Measurements from ENCODE around the gene SUMF2. TPM values are rescaled to one million over a fixed set of nuclear protein-coding genes. Genes with fewer than 3 reads are reported as not detected.
"Not testable (repeated sequence)": the region's sequence is repeated elsewhere in the genome, so short reads cannot be mapped to it uniquely, and the experiment has no call there.

Gene SUMF2
- total RNA-seq, 4 donors from 2014 or later = 50.3 to 88.1 (median 69.9) TPM

DNA sequence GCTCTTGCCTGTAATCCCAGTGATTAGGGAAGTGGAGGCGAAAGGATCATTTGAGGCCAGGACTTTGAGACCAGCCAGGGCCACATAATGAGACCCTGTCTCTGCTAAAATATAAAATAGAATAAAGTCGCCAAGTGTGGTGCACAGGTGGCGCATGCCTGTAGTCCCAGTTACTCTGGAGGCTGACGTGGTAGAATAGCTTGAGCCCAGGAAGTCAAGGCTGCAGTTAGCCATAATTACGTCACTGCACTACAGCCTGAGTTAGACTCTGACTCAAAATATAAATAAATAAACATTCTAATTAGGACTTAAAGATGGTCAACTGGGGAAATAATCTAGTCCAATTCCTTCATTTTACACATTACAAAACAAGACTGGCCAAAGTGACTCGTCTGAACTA, 41.4 kb downstream of the SUMF2 start:
- Histone ChIP-seq H3K27ac (peak overlapping the region; percentile 91 to 97 (median 95)), H3K9me3 (no peaks in the 10 kb centered on the region), H3K36me3 (peaks cover 25 to 40% (median 37%) of the 10 kb centered on the region in 3 donors), H3K4me1 (peaks cover 11 to 30% (median 11%) of the 10 kb centered on the region in 3 donors), H3K4me3 (peak overlapping the region; percentile 64 to 94 (median 84)), H3K27me3 (no peaks in the 10 kb centered on the region)
- 8 to 10% methylated on average over 6 of the region's 6 CpGs for WGBS, 2 donors
- intact Hi-C loops (cut with DNase I) = no loop called here
- no peak for TF ChIP-seq POLR2A (IDR thresholded peaks at IDR 0.05)
- TF ChIP-seq, protein P1, sequence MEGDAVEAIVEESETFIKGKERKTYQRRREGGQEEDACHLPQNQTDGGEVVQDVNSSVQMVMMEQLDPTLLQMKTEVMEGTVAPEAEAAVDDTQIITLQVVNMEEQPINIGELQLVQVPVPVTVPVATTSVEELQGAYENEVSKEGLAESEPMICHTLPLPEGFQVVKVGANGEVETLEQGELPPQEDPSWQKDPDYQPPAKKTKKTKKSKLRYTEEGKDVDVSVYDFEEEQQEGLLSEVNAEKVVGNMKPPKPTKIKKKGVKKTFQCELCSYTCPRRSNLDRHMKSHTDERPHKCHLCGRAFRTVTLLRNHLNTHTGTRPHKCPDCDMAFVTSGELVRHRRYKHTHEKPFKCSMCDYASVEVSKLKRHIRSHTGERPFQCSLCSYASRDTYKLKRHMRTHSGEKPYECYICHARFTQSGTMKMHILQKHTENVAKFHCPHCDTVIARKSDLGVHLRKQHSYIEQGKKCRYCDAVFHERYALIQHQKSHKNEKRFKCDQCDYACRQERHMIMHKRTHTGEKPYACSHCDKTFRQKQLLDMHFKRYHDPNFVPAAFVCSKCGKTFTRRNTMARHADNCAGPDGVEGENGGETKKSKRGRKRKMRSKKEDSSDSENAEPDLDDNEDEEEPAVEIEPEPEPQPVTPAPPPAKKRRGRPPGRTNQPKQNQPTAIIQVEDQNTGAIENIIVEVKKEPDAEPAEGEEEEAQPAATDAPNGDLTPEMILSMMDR (IDR thresholded peaks at IDR 0.05) = no peak
- DNase-seq = no peak

DNA sequence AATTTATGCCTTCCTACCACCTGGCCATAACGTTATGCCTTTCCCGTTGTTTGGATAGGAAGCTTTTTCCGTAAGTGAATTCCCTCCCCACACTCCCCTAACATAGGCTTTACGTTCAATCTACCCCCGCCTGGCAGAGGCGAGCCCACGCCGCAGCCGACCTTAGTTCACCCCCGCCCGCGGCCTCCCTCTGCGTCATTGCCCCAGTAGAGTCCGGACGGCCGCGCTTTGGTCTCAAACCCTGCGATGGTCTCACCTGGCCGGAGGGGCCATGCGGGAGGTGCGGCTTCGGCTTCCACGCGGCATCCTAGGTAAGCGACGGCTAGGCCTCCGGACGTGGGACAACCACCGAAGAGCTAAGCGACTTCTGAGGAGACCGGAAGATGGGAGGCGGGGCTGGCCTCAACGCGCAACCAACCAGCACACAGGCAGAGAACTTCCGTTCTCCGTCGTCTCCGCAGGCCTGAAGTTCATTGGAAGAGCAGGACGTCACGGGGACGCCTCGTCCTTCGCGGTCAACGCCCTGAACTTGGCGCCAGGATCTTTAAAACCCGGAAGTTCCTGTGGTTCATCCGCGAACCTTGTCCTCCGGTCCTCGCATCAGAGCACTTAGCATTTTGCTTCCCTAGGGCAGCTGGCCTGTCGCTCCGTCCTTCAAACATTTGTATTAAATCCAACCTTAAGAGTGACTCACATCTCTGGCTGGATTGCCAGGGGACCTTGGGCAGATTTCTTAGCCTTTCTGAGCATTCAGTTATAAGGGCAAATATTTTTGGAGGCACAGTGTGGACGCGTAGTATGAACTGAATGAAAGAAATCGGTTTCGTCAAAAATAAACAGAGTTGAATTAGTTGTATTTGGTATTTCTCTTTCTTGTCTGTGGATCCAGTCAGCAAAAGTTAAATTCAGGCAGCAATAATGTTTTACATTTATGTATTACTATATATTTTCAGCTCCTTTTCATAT, 42.3 kb downstream of the SUMF2 start, which contains the start of gene CHCHD2:
Gene CHCHD2, minus strand, starts transcription at position 369 of the 966 bp plus-strand sequence. Its CDS starts 63 bp downstream, at position 306.
- DNase-seq = peak; percentile 78
- 4 to 6% methylated on average over 14 to 15 of the region's 57 CpGs for WGBS, 2 donors
- Histone ChIP-seq H3K27ac (peak within 1 kb of the TSS; percentile 91 to 97 (median 95)), H3K9me3 (no peaks in the 10 kb centered on the region), H3K36me3 (peaks cover 20 to 31% (median 30%) of the 10 kb centered on the region in 3 donors), H3K4me3 (peak within 1 kb of the TSS; percentile 64 to 94 (median 84)), H3K4me1 (peaks cover 11 to 30% (median 11%) of the 10 kb centered on the region in 3 donors), H3K27me3 (no peaks in the 10 kb centered on the region)
- TF ChIP-seq POLR2A (IDR thresholded peaks at IDR 0.05) = peak in 3 of 4 donors; percentile 88 to 92 (median 92)
- TF ChIP-seq, protein P1 (IDR thresholded peaks at IDR 0.05) = no peak
- intact Hi-C loops (cut with DNase I) = no loop called here

DNA sequence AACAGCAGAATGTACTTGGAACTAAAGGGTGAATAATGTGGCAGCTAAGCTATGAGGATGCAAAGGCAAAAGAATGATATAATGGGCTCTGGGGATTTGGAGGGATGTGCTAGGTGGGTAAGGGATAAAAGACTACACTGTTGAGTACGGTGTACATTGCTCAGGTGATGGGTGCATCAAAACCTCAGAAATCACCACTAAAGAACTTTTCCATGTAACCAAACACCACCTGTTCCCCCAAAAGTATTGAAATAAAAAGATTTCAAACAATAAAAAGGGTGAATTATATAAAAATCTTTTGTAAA, 43.8 kb downstream of the SUMF2 start:
- Histone ChIP-seq H3K4me3 (no peak overlapping the region), H3K36me3 (peaks cover 10 to 16% (median 14%) of the 10 kb centered on the region in 3 donors), H3K4me1 (peaks cover 11 to 30% (median 11%) of the 10 kb centered on the region in 3 donors), H3K9me3 (no peaks in the 10 kb centered on the region), H3K27ac (no peak overlapping the region), H3K27me3 (no peaks in the 10 kb centered on the region)
- 83 to 100% methylated on average over 1 of the region's 1 CpG for WGBS, 2 donors
- no peak for DNase-seq
- intact Hi-C loops (cut with DNase I) = no loop called here
- TF ChIP-seq POLR2A (IDR thresholded peaks at IDR 0.05) = no peak
- TF ChIP-seq, protein P1 (IDR thresholded peaks at IDR 0.05) = no peak

DNA sequence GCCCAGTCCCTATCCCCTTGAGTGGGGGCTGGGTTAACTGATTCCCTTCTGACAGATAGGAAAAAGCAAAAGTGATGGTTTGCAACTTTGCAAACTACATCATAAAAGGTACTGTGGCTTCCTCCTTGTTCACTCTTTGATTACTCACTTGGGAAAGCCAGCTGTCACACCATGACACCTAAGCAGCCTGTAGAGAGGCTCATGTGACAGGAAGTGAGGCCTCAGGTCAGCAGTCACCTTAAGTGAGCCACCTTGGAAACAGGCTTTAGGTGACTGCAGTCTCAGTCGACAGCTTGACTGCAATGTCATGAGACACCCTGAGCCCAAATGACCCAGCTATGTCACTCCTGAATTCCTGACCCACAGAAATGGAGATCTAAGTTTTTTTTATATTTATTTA, 46.5 kb downstream of the SUMF2 start:
- no peak overlapping the region for H3K27ac ChIP-seq
- peaks cover 0 to 7% (median 0%) of the 10 kb centered on the region in 4 donors for H3K27me3 ChIP-seq
- TF ChIP-seq, protein P1 (IDR thresholded peaks at IDR 0.05) = no peak
- TF ChIP-seq POLR2A (IDR thresholded peaks at IDR 0.05) = no peak
- H3K9me3 ChIP-seq = no peaks in the 10 kb centered on the region
- intact Hi-C loops (cut with DNase I) = no loop called here
- peaks cover 0 to 9% (median under 1%) of the 10 kb centered on the region in 3 donors for H3K4me1 ChIP-seq
- H3K36me3 ChIP-seq = no peaks in the 10 kb centered on the region
- 40 to 71% methylated on average over 1 of the region's 1 CpG for WGBS, 2 donors
- no peak overlapping the region for H3K4me3 ChIP-seq
- DNase-seq = no peak

DNA sequence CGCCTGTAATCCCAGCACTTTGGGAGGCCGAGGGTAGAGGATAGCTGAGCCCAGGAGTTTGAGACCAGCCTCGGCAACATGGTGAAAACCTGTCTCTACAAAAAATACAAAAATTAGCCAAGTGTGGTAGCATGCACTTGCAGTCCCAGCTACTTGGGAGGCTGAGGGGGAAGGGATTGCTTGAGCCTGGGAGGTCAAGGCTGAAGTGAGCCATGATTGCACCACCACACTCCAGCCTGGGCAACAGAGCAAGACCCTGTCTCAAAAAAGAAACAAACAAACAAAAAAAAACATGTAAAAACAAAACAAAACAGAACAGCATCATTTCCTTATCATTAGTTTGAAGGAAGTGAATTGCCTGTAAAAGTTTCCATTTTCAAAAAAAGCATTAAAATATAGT, 48.2 kb downstream of the SUMF2 start:
- Histone ChIP-seq H3K27me3 (peaks cover 0 to 23% (median 3%) of the 10 kb centered on the region in 4 donors), H3K4me1 (peaks cover 0 to 11% (median 3%) of the 10 kb centered on the region in 3 donors)
- H3K4me3 ChIP-seq; DNase-seq; H3K9me3 ChIP-seq; H3K27ac ChIP-seq; intact Hi-C loops (cut with DNase I); H3K36me3 ChIP-seq: not testable (repeated sequence)
- WGBS, 2 donors = 87 to 91% methylated on average over 3 of the region's 3 CpGs
